KMS-11 (cell line): ENCODE results near the gene LNX1.

ENCODE experiments used
- H2AFZ ChIP-seq: fragments of 200-600 bp; sonication (generic); 2 replicates; pipeline ENCODE4 v1.6.1; 2016; ENCODE audit warnings: antibody characterized with exemption, mixed run types, low read depth
- H3K27ac ChIP-seq: fragments of 200-600 bp; sonication (generic); 2 replicates; pipeline ENCODE4 v1.6.1; 2016; ENCODE audit warnings: mild to moderate bottlenecking, mixed run types
- H3K27me3 ChIP-seq: fragments of 200-600 bp; sonication (generic); 2 replicates; pipeline ENCODE4 v1.6.1; 2017; ENCODE audit warnings: mild to moderate bottlenecking, low read depth, mixed run types, moderate library complexity; ENCODE audit not compliant: insufficient read depth
- H3K36me3 ChIP-seq: fragments of 200-600 bp; sonication (generic); 2 replicates; pipeline ENCODE4 v1.6.1; 2017; ENCODE audit warnings: mild to moderate bottlenecking, mixed run types; ENCODE audit not compliant: insufficient read depth
- H3K4me1 ChIP-seq: fragments of 200-600 bp; sonication (generic); 2 replicates; pipeline ENCODE4 v1.6.1; 2016; ENCODE audit warnings: mild to moderate bottlenecking, low read depth, mixed run types; ENCODE audit not compliant: poor library complexity, severe bottlenecking
- H3K4me2 ChIP-seq: fragments of 200-600 bp; sonication (generic); 2 replicates; pipeline ENCODE4 v1.7.0; 2016; ENCODE audit warnings: mild to moderate bottlenecking, mixed run types
- H3K4me3 ChIP-seq: fragments of 200-600 bp; sonication (generic); IDR thresholded peaks from 2 replicates; pipeline ENCODE4 v1.6.1; 2017; ENCODE audit warnings: low read depth, low read length, mixed read lengths; ENCODE audit not compliant: insufficient read depth
- H3K79me2 ChIP-seq: fragments of 200-600 bp; sonication (generic); 2 replicates; pipeline ENCODE4 v1.6.1; 2016; ENCODE audit warnings: low read depth, mixed run types; ENCODE audit not compliant: insufficient read depth
- H3K9ac ChIP-seq: fragments of 200-600 bp; sonication (generic); 2 replicates; pipeline ENCODE4 v1.6.1; 2016; ENCODE audit warnings: mild to moderate bottlenecking, mixed run types
- H4K20me1 ChIP-seq: fragments of 200-600 bp; sonication (generic); 2 replicates; pipeline ENCODE4 v1.6.1; 2016; ENCODE audit warnings: mild to moderate bottlenecking, mixed run types; ENCODE audit not compliant: insufficient read depth
- CTCF ChIP-seq: fragments of 200-600 bp; sonication (generic); conservative IDR thresholded peaks from 2 replicates; pipeline ENCODE4 v1.6.1; 2017; ENCODE audit warnings: low read depth, mild to moderate bottlenecking, antibody characterized with exemption, low read length, moderate library complexity, mixed read lengths

Gene LNX1

GRCh38 chr4:53553486-53554210 is 37.6 kb downstream of the LNX1 start:
- Histone ChIP-seq H2AFZ (no peak overlapping the region), H3K79me2 (no peaks in the 10 kb centered on the region), H4K20me1 (no peaks in the 10 kb centered on the region), H3K27ac (no peak overlapping the region), H3K36me3 (no peaks in the 10 kb centered on the region), H3K4me2 (no peak overlapping the region), H3K9ac (no peak overlapping the region), H3K4me3 (no peak overlapping the region), H3K4me1 (no peaks in the 10 kb centered on the region), H3K27me3 (no peaks in the 10 kb centered on the region)
- no peak for TF ChIP-seq CTCF

- no peak overlapping the region for H3K27ac ChIP-seq
- no peaks in the 10 kb centered on the region for H3K4me1 ChIP-seq
- no peak overlapping the region for H2AFZ ChIP-seq
- no peaks in the 10 kb centered on the region for H4K20me1 ChIP-seq
- no peaks in the 10 kb centered on the region for H3K27me3 ChIP-seq
- no peaks in the 10 kb centered on the region for H3K36me3 ChIP-seq
- no peak overlapping the region for H3K9ac ChIP-seq
- no peak overlapping the region for H3K4me3 ChIP-seq
- H3K79me2 ChIP-seq, result no peaks in the 10 kb centered on the region
- TF ChIP-seq CTCF, result no peak
- no peak overlapping the region for H3K4me2 ChIP-seq
Measured at GRCh38 chr4:53552711-53553110, 38.6 kb downstream of the LNX1 start.

GRCh38 chr4:53551958-53552357 is 39.3 kb downstream of the LNX1 start:
- Histone ChIP-seq H3K27ac (no peak overlapping the region), H4K20me1 (no peaks in the 10 kb centered on the region), H3K27me3 (no peaks in the 10 kb centered on the region), H3K79me2 (no peaks in the 10 kb centered on the region), H3K4me3 (no peak overlapping the region), H3K4me1 (no peaks in the 10 kb centered on the region), H3K36me3 (no peaks in the 10 kb centered on the region), H2AFZ (no peak overlapping the region), H3K4me2 (no peak overlapping the region), H3K9ac (no peak overlapping the region)
- TF ChIP-seq CTCF, result no peak

GRCh38 chr4:53551281-53551864 is 39.9 kb downstream of the LNX1 start:
- no peaks in the 10 kb centered on the region for H3K27me3 ChIP-seq
- no peak overlapping the region for H3K27ac ChIP-seq

More at GRCh38 chr4:53551281-53551864, 39.9 kb downstream of the LNX1 start:
- no peaks in the 10 kb centered on the region for H3K36me3 ChIP-seq
- H3K4me1 ChIP-seq, result no peaks in the 10 kb centered on the region
- no peak for TF ChIP-seq CTCF
- H3K9ac ChIP-seq, result no peak overlapping the region
- no peak overlapping the region for H2AFZ ChIP-seq
- no peaks in the 10 kb centered on the region for H4K20me1 ChIP-seq
- H3K4me3 ChIP-seq, result no peak overlapping the region
- no peaks in the 10 kb centered on the region for H3K79me2 ChIP-seq
- no peak overlapping the region for H3K4me2 ChIP-seq
